Suprapubic skin (tissue), 4 donors: ENCODE measurements around the gene MALT1. TPM values are rescaled to one million over a fixed set of nuclear protein-coding genes. Genes with fewer than 3 reads are reported as not detected.

Experiments used
- DNase-seq, 2 donors: peaks; one replicate each; pipeline ENCODE4 v3.0.0-alpha.2; 2019; ENCODE audit warnings: low spot score in 2 of 2
- H3K27ac ChIP-seq: fragments of 200-600 bp; sonication (generic); one replicate; pipeline ENCODE4 v1.5.1; 2019
- H3K27me3 ChIP-seq: fragments of 200-600 bp; sonication (generic); one replicate; pipeline ENCODE4 v1.5.1; 2019
- H3K36me3 ChIP-seq: fragments of 200-600 bp; sonication (generic); one replicate; pipeline ENCODE4 v1.5.1; 2019
- H3K4me1 ChIP-seq: fragments of 200-600 bp; sonication (generic); one replicate; pipeline ENCODE4 v1.5.1; 2019
- H3K4me3 ChIP-seq: fragments of 200-600 bp; sonication (generic); one replicate; pipeline ENCODE4 v1.5.1; 2019; ENCODE audit warnings: mild to moderate bottlenecking
- H3K9me3 ChIP-seq: fragments of 200-600 bp; sonication (generic); one replicate; pipeline ENCODE4 v1.5.1; 2019
- CTCF ChIP-seq, 2 donors: fragments of 200-600 bp in 1 of 2; fragments of 450-650 bp in 1 of 2; sonication (generic) in 1 of 2; IDR thresholded peaks; one replicate each; pipeline ENCODE4 v1.5.1; 2016 to 2019; ENCODE audit warnings: antibody characterized with exemption in 2 of 2, mild to moderate bottlenecking in 1 of 2, moderate library complexity in 1 of 2
- EP300 ChIP-seq: sonication (generic); formaldehyde crosslinking; IDR thresholded peaks from one replicate; pipeline ENCODE4 v1.6.1; 2017; ENCODE audit warnings: antibody characterized with exemption
- POLR2A ChIP-seq, 2 donors: fragments of 450-650 bp; IDR thresholded peaks; one replicate each; pipeline ENCODE4 v1.6.1; 2017; ENCODE audit warnings: antibody characterized with exemption in 2 of 2, mild to moderate bottlenecking in 2 of 2, moderate library complexity in 2 of 2
- POLR2AphosphoS5 ChIP-seq, 3 donors: sonication (generic); formaldehyde crosslinking; IDR thresholded peaks; one replicate each; pipeline ENCODE4 v1.6.1; 2017; ENCODE audit warnings: antibody characterized with exemption in 3 of 3
- WGBS: methylation state at CpG from one replicate; pipeline ENCODE4 v1.1.5; 2018; 5-methylcytosine and 5-hydroxymethylcytosine counted together
- total RNA-seq, 4 donors: library from RNA; depleted of rRNA; stranded (reverse); fragments of >200 nt; gene quantifications; one replicate each; pipeline ENCODE4 v1.1.0, GENCODE V29; 2016

Gene MALT1
- total RNA-seq, 4 donors from 2014 or later: 33.9 to 49.5 (median 37.1) TPM

DNA sequence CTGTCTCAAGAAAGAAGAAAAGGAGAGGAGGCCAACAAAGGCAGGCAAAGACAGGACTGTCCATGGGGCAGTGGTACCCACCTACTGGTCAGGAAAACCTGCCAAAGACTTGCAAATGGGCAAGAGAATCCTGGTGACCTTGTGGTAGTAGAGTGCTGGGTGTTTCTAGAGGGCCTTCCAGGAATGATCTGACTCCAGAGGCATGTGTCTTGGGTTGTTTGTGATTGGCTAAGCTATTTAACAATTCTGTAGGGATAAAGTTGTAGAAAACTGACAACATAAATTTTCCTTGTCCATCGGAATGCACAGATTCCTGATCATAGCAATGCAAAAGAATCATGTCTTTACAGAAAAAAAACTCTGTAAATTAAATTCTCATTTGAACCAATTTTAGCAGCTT is 125.0 kb downstream of the MALT1 start:
- TF ChIP-seq EP300 (no peak), POLR2AphosphoS5 (IDR thresholded peaks at IDR 0.05) (no peak), POLR2A (IDR thresholded peaks at IDR 0.05) (no peak), CTCF (IDR thresholded peaks at IDR 0.05) (no peak)
- 68% methylated on average over 1 of the region's 1 CpG for WGBS
- H3K27ac ChIP-seq: no peak overlapping the region
- DNase-seq: no peak
- H3K36me3 ChIP-seq: no peaks in the 10 kb centered on the region
- no peaks in the 10 kb centered on the region for H3K9me3 ChIP-seq
- no peaks in the 10 kb centered on the region for H3K4me1 ChIP-seq
- H3K27me3 ChIP-seq: no peaks in the 10 kb centered on the region
- H3K4me3 ChIP-seq: no peak overlapping the region

DNA sequence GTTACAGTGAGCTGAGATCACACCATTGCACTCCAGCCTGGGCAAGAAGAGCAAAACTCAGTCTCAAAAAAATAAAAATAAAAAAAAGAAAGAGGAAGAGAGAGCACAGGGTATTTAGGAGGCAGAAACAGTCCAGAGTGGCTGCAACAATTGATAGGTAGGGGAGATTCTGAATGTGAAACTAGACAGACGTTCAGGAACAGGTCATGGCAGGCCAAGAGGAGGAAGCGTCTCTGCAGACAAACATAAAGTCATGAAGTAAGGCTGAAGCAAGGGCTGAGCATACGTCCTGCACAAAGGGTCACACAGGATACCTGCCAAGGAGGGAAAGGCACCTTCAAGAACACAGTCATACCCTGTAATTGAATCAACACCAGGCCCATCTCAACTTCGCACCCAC is 129.3 kb downstream of the MALT1 start:
- TF ChIP-seq POLR2AphosphoS5 (IDR thresholded peaks at IDR 0.05) (no peak), POLR2A (IDR thresholded peaks at IDR 0.05) (no peak), CTCF (IDR thresholded peaks at IDR 0.05) (no peak), EP300 (no peak)
- H3K4me1 ChIP-seq: no peaks in the 10 kb centered on the region
- H3K27ac ChIP-seq: no peak overlapping the region
- 49% methylated on average over 4 of the region's 4 CpGs for WGBS
- DNase-seq: no peak
- no peaks in the 10 kb centered on the region for H3K36me3 ChIP-seq
- no peaks in the 10 kb centered on the region for H3K9me3 ChIP-seq
- no peak overlapping the region for H3K4me3 ChIP-seq
- no peaks in the 10 kb centered on the region for H3K27me3 ChIP-seq

GRCh38 chr18:58802959-58803358 is 131.7 kb downstream of the MALT1 start:
- Histone ChIP-seq H3K36me3 (no peaks in the 10 kb centered on the region), H3K27ac (no peak overlapping the region), H3K4me3 (no peak overlapping the region), H3K4me1 (no peaks in the 10 kb centered on the region), H3K9me3 (no peaks in the 10 kb centered on the region), H3K27me3 (no peaks in the 10 kb centered on the region)
- TF ChIP-seq POLR2A (IDR thresholded peaks at IDR 0.05): no peak
- no peak for TF ChIP-seq POLR2AphosphoS5 (IDR thresholded peaks at IDR 0.05)
- no peak for TF ChIP-seq CTCF (IDR thresholded peaks at IDR 0.05)
- no peak for TF ChIP-seq EP300
- no peak for DNase-seq
- WGBS: 93% methylated on average over 5 of the region's 5 CpGs

DNA sequence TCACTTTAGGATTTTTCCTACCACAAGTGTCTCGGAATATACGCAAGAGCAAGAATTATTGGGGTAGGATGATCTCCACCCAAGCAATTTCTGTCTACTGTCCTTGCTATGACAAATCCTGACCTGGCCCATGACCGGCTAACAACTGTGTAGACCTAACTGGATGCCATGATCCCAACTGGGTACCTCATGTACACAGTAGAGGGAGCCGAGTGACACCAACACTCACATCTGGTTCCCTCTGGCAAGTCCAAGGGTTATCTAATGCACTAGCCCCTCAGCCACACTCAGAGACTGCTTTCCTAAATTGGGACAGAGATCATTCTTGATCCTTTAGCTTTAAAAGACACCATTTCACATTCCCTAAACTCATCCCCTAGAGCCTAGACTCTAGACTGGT is 132.7 kb downstream of the MALT1 start:
- Histone ChIP-seq H3K27me3 (no peaks in the 10 kb centered on the region), H3K4me3 (no peak overlapping the region), H3K9me3 (no peaks in the 10 kb centered on the region), H3K36me3 (no peaks in the 10 kb centered on the region), H3K4me1 (no peaks in the 10 kb centered on the region), H3K27ac (no peak overlapping the region)
- TF ChIP-seq CTCF (IDR thresholded peaks at IDR 0.05): no peak
- TF ChIP-seq EP300: no peak
- no peak for TF ChIP-seq POLR2AphosphoS5 (IDR thresholded peaks at IDR 0.05)
- TF ChIP-seq POLR2A (IDR thresholded peaks at IDR 0.05): no peak
- no peak for DNase-seq
- WGBS: 98% methylated on average over 4 of the region's 4 CpGs

Other genes with a start within 250 kb of the MALT1 start
- gene ALPK2, start 42.4 kb upstream of the MALT1 start, total RNA-seq: under 1 TPM; 0.16 to 0.72 (median 0.22) TPM
- gene ZNF532, start 193.4 kb downstream of the MALT1 start, total RNA-seq: 10 to 100 TPM; 31.1 to 58.5 (median 51.7) TPM